ENCODE measurements around the gene PIK3C2G.
"Not testable (repeated sequence)": the region's sequence is repeated elsewhere in the genome, so short reads cannot be mapped to it uniquely, and the experiment has no call there.

Gene PIK3C2G, protein sequence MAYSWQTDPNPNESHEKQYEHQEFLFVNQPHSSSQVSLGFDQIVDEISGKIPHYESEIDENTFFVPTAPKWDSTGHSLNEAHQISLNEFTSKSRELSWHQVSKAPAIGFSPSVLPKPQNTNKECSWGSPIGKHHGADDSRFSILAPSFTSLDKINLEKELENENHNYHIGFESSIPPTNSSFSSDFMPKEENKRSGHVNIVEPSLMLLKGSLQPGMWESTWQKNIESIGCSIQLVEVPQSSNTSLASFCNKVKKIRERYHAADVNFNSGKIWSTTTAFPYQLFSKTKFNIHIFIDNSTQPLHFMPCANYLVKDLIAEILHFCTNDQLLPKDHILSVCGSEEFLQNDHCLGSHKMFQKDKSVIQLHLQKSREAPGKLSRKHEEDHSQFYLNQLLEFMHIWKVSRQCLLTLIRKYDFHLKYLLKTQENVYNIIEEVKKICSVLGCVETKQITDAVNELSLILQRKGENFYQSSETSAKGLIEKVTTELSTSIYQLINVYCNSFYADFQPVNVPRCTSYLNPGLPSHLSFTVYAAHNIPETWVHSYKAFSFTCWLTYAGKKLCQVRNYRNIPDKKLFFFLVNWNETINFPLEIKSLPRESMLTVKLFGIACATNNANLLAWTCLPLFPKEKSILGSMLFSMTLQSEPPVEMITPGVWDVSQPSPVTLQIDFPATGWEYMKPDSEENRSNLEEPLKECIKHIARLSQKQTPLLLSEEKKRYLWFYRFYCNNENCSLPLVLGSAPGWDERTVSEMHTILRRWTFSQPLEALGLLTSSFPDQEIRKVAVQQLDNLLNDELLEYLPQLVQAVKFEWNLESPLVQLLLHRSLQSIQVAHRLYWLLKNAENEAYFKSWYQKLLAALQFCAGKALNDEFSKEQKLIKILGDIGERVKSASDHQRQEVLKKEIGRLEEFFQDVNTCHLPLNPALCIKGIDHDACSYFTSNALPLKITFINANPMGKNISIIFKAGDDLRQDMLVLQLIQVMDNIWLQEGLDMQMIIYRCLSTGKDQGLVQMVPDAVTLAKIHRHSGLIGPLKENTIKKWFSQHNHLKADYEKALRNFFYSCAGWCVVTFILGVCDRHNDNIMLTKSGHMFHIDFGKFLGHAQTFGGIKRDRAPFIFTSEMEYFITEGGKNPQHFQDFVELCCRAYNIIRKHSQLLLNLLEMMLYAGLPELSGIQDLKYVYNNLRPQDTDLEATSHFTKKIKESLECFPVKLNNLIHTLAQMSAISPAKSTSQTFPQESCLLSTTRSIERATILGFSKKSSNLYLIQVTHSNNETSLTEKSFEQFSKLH (N-terminal part only)

DNA sequence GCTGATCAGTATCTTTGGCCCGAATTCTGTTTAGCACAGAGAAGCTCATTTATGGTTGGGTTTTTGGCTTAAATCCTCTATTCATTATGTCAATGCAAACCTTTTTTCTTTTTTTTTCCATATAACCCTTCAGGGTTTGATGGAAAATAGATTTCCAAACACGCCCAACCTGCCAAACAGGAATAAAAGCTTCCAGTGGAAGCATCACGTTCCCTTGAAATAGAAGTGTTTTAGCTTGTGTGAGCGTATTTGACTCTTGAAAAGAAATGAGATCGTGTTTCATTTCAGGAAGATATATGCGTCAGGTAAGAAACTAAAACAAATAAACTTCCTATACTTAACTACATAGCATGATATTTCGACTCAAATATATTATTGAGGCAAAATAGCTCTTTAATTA is at the start of gene PIK3C2G:
PIK3C2G (plus strand) TSS at position 246 of the 400 bp plus-strand sequence. CDS start 20,564 bp downstream, outside the sequence.
- no peak for DNase-seq

DNA sequence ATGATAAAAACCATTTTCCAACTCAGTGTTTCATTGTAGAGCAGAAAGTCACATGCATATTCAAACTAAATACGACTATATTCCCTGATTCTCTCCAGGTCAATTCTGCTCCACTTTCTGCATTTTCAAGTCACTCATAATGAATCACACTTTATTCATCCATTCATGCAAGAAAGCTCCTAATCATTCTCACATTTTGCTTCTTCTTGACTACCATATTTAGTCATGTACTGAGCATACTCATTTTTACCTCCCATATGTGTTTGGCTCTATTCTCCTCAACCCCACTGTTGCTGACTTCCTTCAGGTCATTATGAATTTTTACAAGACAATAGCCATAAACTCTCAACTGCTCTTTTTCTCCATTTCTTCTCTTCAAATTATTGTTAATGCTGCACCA is 43.4 kb upstream of the PIK3C2G start:
- DNase-seq, result no peak

DNA sequence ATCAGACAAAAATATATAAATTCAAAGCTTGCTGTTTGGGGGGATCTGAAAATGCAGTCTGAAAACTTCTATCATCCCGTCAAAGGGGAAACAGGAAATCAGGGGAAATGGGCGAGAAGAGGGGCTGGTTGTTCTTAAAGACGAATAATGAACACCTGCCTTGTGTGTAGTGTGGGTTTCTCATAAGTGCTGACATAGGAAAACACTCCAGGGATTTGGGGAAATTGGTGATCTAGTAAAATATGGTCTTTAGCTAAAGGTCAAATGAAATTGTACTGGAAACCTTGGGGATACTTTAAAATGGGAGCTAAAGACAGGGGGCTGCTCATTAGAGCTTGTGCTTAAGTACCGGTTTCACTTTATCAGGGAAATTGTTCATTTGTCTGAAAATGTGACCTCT is 39.6 kb upstream of the PIK3C2G start:
- no peak for DNase-seq

DNA sequence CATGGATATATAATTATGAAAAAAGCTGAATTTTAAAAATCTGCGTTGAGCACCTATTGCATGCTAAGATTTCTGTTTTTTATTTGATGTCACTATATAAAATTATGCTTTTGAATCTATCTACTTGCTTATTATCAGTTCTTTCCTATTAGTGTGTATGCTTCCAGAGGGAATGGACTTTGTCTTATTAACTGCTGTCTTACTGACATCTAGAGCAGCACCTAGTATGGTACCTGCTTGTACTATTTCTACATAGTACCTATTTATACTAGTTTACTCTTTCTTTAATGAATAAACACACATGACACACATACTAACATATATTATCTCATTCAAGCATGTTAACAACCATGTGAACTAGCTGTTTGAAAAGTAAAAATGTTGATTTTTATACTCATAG is 38.6 kb upstream of the PIK3C2G start:
- no peak for DNase-seq

DNA sequence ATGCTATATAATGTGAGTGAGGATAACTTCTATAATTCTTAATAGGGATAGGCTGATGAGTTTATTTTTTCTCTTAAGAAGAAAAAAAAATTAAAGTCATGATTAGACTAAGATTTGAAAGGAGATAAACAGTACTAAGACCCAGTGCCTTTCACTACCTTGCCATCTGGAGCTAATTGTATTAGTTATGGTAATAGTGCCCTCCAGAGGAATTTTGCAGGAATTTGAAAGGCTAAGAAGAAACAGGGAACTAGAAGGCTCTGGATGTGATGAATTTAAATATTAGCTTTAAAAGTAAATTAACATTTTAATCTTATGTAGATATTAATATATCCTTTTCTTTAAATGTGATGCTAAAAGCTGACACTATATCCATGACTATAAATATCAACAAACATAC is 36.6 kb upstream of the PIK3C2G start:
- DNase-seq, result no peak

DNA sequence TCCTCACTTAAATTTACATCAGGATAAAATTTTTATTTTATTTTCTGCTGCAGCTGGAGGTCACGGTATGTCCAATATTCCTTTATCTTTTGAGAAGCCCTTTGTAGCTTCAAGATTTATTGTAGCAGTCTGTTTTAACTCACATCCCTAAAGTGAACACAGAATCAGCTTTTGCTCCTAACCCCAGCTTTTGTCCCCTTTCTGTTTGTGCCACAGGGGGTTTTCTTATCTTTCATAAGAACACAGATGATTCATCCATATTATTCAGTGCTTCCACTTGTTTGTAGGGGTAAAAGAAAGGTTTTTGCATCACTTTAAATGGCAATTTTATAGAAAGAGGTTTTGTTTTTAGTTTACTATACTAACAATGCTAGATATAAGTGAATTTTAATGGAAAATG is 21.8 kb upstream of the PIK3C2G start:
- DNase-seq, result no peak

DNA sequence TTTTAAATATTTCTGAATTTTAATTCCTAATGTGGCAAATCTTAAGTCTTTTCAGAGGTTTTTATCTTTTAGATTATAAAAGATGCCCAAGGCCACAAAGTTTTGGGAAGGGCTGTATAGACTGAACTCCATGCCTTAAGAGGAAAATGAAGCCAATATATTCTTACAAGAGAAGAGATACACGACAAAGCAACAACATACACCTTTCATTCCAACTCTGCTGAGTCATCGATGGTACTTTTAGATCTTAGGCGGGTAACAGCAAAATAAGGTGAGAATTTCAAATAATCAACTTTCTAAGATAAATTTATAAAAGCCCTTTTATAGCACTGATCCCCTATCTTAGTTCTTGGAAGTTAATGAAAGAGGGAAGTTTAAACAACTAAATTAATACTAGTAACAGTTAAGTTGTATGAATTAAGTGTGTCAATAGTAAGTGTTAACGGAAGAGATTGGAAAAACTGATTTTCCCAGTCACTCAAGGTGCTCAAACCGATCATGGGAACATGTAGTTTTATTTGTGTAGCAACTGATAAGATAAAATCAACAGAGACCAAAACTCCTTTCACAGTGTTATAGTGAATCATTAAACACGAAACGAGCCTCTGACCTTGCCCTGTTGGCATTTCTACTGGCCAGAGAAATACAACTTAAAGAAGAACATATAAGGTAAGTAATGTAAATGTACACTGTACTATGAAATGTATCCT is 18.8 kb upstream of the PIK3C2G start:
- no peak for DNase-seq

DNA sequence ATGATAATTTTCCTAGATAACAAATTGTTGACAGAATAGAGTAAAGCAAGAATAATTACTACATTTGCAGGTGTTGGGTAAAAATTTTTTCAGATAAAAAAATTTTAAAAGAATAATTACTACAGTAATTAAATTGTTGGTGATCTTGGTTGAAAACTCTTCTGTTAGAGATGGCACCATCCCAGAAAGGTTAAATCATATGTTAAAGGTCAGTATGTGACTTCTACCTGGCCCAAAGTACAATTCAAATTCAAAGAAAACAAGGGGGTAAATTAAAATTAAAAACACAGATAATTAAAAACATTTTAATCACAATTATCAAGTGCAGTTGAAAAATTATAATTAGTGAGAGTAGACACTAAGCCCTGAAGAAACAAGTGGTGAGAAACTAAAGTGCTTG is 18.1 kb upstream of the PIK3C2G start:
- DNase-seq, result no peak

DNA sequence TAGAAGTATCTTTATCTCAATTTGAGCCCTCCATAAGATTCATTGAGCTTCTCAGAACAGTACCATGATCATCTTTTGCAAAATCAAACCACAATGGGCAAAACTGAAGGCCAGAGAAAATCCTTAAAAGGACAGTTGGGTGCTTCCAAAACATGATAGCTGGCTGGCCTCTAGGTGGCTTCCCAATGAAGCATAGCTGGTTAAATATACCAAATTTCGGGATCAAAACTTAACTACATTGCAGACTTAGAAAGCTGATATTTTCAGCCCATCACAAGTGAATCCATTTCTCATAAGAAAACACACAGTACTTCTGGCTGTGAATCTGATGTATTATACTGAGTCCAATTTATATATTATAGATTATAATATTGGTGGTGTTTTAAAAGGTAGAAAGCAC is 15.3 kb upstream of the PIK3C2G start:
- DNase-seq, result no peak

DNA sequence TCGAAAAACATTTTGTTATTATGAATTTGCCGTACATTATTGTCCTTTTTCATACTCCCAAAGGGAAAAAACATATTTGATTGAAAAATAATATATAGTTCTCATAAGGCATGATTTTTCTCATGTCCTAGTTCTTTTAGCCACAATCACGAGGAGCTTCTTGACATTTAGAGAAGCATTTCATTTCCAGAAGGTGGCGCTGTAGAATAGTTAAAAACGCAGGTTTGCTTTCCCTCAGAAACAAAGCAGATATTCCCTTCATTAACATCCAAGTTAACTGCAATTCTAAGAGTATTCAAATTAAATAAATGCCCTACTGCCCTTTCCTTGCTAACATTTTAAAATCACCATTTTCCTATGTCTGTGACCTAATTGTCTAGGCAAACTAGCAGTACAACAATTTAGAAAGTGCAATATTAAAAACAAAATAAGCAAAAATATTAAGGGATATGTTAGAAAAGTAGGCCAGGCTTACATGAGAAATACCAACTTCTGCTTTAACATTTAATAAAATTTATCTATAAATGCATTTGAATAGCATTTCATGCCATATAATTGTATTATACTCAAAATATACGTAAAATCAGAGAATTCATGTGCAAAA is 10.9 kb upstream of the PIK3C2G start:
- no peak for DNase-seq

DNA sequence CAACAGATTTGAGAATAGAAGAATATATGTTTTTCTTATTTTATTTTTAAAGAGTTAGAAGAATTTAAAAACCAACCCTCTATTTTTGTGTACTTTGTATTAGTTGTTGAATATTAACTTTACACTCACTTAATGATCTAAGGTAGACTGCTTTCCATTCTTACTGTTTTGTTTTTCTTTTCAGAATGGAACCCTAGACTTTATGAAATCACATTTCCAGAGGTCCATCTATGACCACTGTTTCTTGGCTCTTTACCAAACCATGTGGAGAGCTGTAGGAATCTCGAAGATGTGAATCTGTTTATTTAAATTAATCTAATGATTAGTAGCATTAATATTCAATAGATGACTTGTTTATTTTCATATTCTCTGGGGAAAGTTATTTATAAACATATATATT is 7.2 kb upstream of the PIK3C2G start:
- no peak for DNase-seq

DNA sequence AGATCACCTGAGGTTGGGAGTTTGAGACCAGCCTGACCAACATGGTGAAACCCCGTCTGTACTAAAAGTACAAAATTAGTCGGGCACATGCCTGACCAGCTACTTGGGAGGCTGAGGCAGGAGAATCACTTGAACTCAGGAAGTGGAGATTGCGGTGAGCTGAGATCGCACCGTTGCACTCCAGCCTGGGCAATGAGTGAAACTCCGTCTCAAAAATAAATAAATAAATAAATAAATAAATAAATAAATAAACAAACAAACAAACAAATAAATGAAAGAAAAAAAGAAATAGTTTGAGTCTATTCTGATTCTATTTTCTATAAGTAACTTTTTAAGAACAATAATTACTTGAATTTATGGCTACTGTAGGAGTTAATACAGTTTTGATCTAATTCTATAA is 6.3 kb upstream of the PIK3C2G start:
- not testable (repeated sequence) for DNase-seq

DNA sequence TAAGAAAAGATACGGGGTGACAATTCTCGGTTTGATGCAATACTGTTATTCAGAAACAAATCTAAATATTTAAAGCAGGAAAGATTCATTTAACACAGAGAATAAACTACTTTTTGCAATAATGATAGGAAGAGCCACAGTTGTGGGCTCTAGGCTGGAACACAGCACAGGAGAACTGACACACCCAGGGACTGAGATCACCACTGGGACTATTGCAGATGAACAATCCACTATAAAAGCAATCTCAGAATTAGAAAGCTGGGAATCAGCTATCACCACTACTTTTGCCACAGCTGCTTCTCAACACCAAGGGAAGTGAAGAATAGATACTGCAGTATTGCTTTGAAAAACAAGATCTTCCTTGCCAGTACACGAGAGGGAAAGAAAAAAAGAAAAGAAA is 4.1 kb upstream of the PIK3C2G start:
- DNase-seq, result no peak

DNA sequence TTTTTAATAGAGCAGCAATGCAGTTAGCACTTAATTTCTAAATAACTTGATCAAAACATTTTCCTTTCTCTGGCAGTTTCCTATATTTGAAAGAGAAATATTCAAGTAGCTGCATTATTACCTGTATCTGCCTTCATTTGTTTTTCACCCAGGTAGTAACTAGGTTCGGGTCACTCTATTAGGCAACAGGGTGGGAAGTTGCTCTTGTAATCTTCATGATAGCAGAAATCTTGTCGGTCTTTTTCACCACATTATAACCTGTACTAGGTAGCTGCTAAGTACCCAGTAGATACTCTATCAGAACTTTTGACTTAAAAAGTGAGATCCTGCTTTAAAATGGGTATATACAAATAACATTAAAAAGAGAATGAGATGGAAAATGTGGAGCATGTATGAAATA is 2.4 kb upstream of the PIK3C2G start:
- DNase-seq, result no peak

DNA sequence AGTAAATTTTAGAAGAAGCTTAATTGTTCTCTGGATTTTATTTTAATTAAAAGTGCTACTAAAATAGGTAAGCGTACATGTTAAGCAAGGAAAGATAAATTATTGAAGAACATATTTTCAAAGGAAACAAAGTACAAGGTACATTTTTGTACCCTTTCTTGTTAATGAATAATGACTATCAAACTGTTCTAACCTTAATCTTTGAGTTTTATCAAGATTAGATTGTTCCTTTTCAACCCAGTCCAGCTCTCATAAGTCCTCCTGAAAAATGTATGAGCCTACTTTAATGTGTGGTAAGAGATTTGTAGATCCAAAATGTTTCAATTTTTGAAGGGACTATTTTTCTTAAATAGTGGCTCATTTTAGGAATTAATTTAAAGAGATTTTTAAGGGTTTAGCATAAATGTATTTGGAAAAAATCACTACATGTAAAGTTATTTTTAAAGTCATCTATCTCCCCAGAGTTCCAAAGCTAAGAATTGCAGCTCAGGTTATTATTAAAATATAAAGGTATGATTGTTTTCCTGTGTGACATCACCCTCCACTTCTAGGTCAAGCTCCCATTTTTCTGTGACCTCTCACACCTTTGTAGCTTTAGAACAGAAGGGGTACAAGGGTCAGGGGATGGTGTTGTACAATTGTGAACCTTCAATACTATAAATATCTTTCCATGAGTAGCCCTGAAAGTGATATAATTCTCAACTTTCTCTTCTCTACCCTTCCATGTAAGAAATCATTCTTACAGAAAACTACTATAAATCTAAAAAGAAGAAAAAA is 1.2 kb upstream of the PIK3C2G start:
- DNase-seq, result no peak

DNA sequence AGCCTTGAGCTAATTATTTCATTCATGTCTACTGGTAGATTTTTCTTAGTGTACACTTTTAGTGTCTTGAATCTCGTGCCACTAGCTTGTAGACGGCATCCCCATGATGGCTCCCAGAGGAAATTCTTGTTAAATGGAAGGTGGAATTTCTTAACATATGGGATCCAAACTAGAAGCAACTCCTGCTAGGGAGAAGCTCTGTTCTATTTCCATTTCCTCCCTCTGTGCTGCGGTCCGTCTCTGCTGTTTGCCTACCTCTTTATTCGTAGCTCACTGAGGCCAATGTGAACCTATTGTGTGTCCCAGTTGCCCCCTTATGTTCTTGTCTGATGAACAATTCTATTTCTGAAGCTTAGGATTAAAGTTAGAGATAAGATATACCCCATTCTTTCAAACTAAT is 588 bp downstream of the PIK3C2G start:
- DNase-seq, result no peak

DNA sequence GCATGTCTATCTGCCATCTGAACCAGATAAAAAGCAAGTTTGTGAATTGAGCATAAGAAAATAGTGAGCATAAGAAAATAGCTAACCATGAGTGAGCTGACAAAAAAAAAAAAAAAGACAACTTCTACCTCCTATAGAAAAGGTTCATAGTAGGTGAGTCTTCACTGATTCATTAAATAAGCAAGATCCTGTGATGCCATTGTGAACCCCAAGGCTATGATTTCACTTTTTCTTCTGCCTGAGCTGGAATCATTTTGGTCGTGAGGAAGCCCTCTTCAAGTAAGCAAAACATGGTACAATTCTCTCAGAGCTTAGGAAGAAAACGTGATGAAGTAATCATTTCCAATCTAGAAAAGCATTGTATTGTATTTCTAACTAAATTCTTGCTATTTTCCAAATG is 1.2 kb downstream of the PIK3C2G start:
- no peak for DNase-seq

DNA sequence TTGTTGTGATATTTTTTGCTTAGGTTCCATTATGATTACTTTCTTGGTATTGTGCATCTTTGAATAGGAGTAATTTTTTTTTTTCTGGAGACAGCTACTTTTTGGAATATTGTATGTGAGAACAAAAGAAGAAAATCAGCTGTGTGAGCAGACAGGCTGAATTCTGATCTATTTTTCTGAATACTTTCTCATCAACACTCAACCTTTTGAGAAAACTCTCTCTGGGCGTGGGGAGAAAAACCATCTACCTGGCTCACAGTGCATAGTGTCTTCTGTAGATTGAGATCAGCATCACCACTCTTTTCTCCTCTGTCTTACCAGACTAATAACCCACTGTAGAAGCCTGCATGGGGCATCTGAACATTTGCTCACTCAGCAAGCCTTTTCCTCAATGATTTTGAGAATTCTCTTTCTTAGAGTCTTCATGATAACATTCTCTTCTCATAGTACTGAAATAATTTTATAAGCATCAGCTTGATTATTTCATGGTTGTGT is 3.3 kb downstream of the PIK3C2G start:
- no peak for DNase-seq

DNA sequence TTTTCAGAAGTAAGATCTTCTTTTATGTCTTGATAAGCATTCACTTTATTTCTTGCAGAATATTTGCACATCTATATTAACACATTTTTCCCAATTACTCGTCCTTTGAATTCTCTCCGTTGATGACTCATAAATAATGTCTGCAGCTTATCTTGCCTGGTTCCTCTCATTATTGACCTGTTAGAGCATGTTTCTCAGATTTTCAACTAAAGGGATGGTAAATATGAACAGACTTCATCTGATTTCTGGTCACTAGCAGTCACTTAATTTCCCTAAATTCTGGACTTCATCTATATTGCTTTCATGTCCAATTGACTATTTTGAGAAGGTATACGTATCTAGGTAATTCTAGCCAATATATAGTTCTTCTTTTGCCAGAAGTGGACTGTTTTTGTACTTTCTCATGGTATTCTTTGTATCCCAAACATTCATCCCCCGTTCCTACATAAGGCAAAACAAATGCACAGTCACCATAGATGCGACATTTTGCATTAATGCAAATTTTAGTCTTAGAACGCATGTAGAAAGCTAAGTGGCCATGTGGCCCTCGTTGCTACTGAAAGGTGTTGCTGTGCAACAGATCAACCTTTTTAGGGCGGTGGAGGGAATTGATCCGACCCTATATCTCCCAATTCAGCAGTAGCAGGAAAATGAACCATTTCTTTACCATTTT is 6.2 kb downstream of the PIK3C2G start:
- no peak for DNase-seq

DNA sequence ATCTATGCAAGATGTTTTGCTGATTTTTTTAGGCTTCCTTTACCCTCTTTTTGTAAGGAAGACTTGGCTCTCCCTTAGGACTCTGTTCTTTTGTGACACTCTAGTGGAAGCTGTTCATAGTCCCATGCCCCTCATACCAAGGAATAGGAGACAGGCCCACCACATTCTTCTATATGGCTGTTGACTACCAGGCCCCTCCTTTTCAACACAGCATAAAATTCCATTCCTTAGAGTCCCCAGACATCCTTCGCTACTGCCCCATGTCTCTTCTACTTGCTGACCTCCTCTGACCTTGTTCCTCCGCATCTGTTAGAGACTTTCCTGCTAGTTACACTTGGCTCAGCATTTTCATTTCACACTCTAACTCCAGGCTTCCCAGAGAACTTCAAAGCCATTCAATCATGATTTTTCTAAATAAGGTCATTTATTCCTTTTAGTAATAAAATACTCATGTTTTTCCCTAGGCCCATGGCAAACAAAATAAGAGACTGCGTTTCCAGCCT is 9.7 kb downstream of the PIK3C2G start:
- DNase-seq, result no peak

Data from stimulated activated naive CD4-positive, alpha-beta T cell treated with Interleukin-2 at 50 U/mL for 16 hours (primary cell).